Measurements from ENCODE around the gene EBLN1. TPM values are rescaled to one million over a fixed set of nuclear protein-coding genes. Genes with fewer than 3 reads are reported as not detected.

EBLN1 gene
- polyA plus RNA-seq = not detected in 2 replicates
- polyA minus RNA-seq = not detected in 2 replicates

DNA sequence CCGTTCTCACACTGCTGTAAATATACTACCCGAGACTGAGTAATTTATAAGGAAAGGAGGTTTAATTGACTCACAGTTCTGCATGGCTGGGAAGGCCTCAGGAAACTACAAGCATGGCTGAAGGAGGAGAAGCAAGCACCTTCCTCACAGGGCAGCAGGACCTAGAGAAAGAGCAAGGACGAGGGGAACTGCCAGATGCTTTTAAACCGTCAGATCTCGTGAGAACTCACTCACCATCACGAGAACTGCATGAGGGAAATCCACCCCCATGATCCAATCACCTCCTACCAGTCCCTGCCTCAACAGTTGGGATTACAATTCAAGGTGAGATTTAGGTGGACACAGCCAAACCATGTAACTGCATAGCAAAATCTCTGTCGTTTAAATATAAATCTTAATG is at the start of gene EBLN1:
Gene EBLN1, minus strand, starts transcription at position 174 of the 400 bp plus-strand sequence. CDS start 8,032 bp downstream, outside the sequence.
- Histone ChIP-seq H3K9me2 (ENCODE audit: insufficient read depth, low read length) (no peaks in the 10 kb centered on the region), H3K4me2 (ENCODE audit: low read length) (no peak within 1 kb of the TSS), H3K4me3 (ENCODE audit: low read length) (no peak within 1 kb of the TSS), H3K79me2 (replicated peaks; ENCODE audit: insufficient read depth, low read length) (no peaks in the 10 kb centered on the region), H3K9me3 (ENCODE audit: low read length) (no peaks in the 10 kb centered on the region), H3K36me3 (ENCODE audit: insufficient read depth, low read length) (no peaks in the 10 kb centered on the region), H4K20me1 (ENCODE audit: insufficient read depth) (no peaks in the 10 kb centered on the region), H3K9ac (ENCODE audit: low read length) (no peak within 1 kb of the TSS), H3F3A (ENCODE audit: insufficient read depth, low read length, poor library complexity, severe bottlenecking) (no peaks in the 10 kb centered on the region), H2AFZ (ENCODE audit: low read depth, low read length) (no peak within 1 kb of the TSS), H3K27ac (ENCODE audit: low read length) (no peak within 1 kb of the TSS), H3K27me3 (ENCODE audit: insufficient read depth, low read depth, low read length) (no peaks in the 10 kb centered on the region)
- TF ChIP-seq, protein P1, sequence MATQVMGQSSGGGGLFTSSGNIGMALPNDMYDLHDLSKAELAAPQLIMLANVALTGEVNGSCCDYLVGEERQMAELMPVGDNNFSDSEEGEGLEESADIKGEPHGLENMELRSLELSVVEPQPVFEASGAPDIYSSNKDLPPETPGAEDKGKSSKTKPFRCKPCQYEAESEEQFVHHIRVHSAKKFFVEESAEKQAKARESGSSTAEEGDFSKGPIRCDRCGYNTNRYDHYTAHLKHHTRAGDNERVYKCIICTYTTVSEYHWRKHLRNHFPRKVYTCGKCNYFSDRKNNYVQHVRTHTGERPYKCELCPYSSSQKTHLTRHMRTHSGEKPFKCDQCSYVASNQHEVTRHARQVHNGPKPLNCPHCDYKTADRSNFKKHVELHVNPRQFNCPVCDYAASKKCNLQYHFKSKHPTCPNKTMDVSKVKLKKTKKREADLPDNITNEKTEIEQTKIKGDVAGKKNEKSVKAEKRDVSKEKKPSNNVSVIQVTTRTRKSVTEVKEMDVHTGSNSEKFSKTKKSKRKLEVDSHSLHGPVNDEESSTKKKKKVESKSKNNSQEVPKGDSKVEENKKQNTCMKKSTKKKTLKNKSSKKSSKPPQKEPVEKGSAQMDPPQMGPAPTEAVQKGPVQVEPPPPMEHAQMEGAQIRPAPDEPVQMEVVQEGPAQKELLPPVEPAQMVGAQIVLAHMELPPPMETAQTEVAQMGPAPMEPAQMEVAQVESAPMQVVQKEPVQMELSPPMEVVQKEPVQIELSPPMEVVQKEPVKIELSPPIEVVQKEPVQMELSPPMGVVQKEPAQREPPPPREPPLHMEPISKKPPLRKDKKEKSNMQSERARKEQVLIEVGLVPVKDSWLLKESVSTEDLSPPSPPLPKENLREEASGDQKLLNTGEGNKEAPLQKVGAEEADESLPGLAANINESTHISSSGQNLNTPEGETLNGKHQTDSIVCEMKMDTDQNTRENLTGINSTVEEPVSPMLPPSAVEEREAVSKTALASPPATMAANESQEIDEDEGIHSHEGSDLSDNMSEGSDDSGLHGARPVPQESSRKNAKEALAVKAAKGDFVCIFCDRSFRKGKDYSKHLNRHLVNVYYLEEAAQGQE (IDR thresholded peaks at IDR 0.05; ENCODE audit: borderline replicate concordance) = no peak
- no peak for TF ChIP-seq POLR2AphosphoS5 (IDR thresholded peaks at IDR 0.05)
- no peak for TF ChIP-seq EP300 (conservative IDR thresholded peaks at IDR 0.05; ENCODE audit: poor library complexity, severe bottlenecking)
- no peak for TF ChIP-seq RAD21 (conservative IDR thresholded peaks at IDR 0.05)
- TF ChIP-seq CTCF (IDR thresholded peaks at IDR 0.05; ENCODE audit: poor library complexity, severe bottlenecking) = no peak
- TF ChIP-seq TAF1 (IDR thresholded peaks at IDR 0.05; ENCODE audit: low read depth) = no peak
- TF ChIP-seq EZH2 (IDR thresholded peaks at IDR 0.05; ENCODE audit: borderline replicate concordance, insufficient read depth, low read length, poor library complexity, severe bottlenecking) = no peak
- TF ChIP-seq SMC3 (conservative IDR thresholded peaks at IDR 0.05; ENCODE audit: poor library complexity) = no peak
- no peak for TF ChIP-seq MXI1 (conservative IDR thresholded peaks at IDR 0.05; ENCODE audit: poor library complexity, severe bottlenecking)

DNA sequence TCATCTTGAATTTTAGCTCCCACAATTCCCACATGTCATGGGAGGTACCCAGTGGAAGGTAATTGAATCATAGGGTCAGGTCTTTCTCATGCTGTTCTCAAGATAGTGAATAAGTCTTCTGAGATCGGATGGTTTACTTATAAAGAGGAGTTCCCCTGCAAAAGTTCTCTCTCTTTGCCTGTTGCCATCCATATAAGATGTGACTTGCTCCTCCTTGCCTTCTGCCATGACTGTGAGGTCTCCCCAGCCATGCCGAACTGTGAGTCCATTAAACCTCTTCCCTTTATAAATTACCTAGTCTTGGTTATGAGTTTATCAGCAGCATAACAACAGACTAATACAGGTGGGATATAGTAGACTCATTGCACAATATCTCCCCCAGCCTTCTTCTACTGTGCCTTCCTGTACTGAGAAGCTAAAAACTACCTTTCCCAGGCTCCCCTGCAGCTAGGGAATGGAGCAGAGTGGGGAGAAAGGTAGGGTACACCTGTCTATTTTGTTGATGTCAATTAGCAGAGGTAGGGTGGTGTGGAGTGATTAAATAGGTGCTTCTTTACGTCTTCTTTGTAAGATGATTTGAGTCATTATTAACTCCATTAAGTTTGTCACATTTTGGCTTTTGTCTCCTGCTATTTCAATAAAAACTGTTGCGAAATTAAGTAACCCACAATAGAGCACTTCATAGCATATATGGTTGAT is 48.2 kb upstream of the EBLN1 start:
- Histone ChIP-seq H3K4me3 (ENCODE audit: low read length) (no peak overlapping the region), H3K9me3 (ENCODE audit: low read length) (no peaks in the 10 kb centered on the region), H3K9me2 (ENCODE audit: insufficient read depth, low read length) (no peaks in the 10 kb centered on the region), H3K9ac (ENCODE audit: low read length) (no peak overlapping the region), H4K20me1 (ENCODE audit: insufficient read depth) (no peaks in the 10 kb centered on the region), H3F3A (ENCODE audit: insufficient read depth, low read length, poor library complexity, severe bottlenecking) (no peaks in the 10 kb centered on the region), H3K27ac (ENCODE audit: low read length) (no peak overlapping the region), H3K27me3 (ENCODE audit: insufficient read depth, low read depth, low read length) (no peaks in the 10 kb centered on the region), H3K79me2 (replicated peaks; ENCODE audit: insufficient read depth, low read length) (no peaks in the 10 kb centered on the region), H3K36me3 (ENCODE audit: insufficient read depth, low read length) (no peaks in the 10 kb centered on the region), H3K4me2 (ENCODE audit: low read length) (no peak overlapping the region), H2AFZ (ENCODE audit: low read depth, low read length) (no peak overlapping the region)
- TF ChIP-seq EP300 (conservative IDR thresholded peaks at IDR 0.05; ENCODE audit: poor library complexity, severe bottlenecking) (no peak), POLR2AphosphoS5 (IDR thresholded peaks at IDR 0.05) (no peak), CTCF (IDR thresholded peaks at IDR 0.05; ENCODE audit: poor library complexity, severe bottlenecking) (no peak), SMC3 (conservative IDR thresholded peaks at IDR 0.05; ENCODE audit: poor library complexity) (no peak), EZH2 (IDR thresholded peaks at IDR 0.05; ENCODE audit: borderline replicate concordance, insufficient read depth, low read length, poor library complexity, severe bottlenecking) (no peak), TAF1 (IDR thresholded peaks at IDR 0.05; ENCODE audit: low read depth) (no peak), RAD21 (conservative IDR thresholded peaks at IDR 0.05) (no peak), MXI1 (conservative IDR thresholded peaks at IDR 0.05; ENCODE audit: poor library complexity, severe bottlenecking) (no peak)
